Measurements from ENCODE around the gene MSI2.
"Not testable (repeated sequence)": the region's sequence is repeated elsewhere in the genome, so short reads cannot be mapped to it uniquely, and the experiment has no call there.

MSI2 gene

DNA sequence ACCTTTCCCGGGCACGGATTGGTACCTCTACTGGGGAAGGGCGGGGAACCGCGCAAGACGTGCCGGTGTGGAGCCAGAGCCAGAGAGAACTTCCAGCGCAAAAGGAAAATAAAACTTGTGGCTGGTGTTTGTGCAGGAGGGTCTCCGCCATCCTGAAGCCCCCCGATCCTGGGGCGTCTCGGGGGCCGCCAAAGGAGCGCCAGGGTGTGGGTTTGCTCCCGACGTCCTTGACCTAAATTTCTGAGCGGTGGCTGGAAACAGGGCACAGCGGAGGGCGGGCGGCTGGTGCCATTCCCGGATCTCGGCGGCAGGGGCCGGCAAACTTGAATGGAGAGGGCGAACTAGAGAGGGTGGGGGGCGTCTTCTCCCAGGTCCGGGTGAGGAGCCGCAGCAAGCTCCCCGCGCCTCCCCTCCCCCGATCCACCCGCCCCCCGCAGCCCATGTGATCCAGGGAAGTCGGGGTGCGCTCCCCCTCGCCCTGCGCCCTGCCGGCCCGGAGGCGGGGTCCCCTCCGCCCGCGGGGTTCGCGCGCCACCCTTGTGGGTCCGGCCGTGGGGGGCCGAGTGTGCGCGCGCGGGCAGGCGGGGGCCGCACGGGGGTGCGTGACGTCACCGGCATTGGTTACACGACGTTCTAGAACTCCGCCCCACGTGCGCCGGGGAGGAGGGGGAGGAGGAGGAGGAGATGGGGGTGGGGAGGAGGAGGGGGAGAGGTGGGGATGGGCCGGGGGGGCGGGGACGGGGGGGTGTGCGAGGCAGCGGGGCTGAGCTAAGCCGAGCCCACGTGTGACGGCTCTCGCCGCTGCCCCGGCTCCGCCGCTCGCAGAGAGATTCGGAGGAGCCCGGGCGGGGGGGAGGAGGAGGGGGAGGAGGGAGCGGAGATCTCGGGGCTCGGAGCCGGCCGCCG lies at the start of gene MSI2:
TSS of gene MSI2 (plus strand) at position 748 of the 906 bp plus-strand sequence. CDS start 220 bp downstream, outside the sequence.
- FAIRE-seq: no peak

- FAIRE-seq: no peak
These were observed 49.4 kb upstream of the MSI2 start for GRCh38 chr17:57206928-57207327.

- FAIRE-seq: no peak
These were observed 48.9 kb upstream of the MSI2 start for GRCh38 chr17:57207396-57207795.

DNA sequence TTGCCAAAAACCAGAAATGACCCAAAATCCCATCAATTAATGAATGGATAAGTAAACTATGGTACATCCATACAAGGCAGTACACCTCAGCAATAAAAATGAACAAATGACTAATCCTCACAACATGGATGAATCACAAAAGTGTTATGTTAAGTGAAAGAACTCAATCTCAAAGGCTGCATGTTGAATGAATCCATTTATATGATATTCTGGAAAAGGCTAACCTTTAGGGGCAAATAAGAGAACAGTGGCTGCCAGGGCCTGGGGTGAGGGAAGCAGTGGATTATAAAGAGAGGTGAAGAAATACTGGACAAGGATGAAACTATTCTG lies 46.1 kb upstream of the MSI2 start:
- no peak for FAIRE-seq

- no peak for FAIRE-seq
These were observed 45.3 kb upstream of the MSI2 start for GRCh38 chr17:57210972-57211411.

DNA sequence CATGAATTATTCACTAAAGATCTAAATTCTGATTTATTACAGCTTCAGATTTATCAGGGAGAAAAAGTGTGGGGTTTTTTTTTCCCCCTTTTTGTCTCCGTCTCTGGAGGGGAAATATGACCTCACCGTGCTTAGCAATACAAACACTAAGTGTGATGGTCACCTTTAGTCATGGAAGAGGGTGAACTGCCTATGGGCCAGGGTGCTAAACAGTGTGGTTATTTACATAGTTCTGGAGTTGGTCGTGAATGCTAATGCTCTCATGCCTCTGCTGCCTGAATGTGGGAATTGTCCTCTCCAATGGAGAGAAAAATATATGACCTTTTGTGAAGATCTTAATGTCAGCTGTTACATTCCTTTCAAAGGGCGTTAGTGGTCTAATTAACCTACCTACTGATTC lies 44.8 kb upstream of the MSI2 start:
- no peak for FAIRE-seq

DNA sequence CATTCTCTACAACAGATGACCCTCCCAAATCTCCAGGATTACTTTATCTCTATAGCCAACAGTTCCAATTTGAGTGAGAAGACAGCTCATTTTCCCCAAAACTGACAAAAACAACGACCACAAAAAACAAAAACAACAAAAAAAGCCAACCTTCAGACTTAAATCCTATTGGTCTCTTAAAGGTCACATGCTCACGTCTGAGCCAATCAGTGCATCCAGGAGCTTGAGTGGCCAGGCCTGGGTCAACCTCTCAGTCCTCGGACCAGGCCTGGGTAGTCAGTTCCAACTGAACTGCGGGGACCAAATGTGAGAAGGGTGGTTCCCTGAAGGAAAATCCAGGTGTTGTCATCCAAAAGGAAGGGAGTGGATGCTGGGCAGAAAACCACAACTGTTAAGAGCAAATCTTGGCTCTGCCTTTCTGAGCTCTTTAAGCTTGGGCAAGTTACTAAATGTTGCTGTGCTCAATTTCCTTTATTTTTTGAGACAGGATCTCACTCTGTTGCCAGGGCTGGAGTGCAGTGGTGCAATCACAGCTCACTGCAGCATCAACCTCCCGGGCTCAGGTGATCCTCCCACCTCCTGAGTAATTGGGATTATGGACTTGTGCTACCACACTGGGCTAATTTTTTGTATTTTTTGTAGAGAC lies 43.0 kb upstream of the MSI2 start:
- no peak for FAIRE-seq

DNA sequence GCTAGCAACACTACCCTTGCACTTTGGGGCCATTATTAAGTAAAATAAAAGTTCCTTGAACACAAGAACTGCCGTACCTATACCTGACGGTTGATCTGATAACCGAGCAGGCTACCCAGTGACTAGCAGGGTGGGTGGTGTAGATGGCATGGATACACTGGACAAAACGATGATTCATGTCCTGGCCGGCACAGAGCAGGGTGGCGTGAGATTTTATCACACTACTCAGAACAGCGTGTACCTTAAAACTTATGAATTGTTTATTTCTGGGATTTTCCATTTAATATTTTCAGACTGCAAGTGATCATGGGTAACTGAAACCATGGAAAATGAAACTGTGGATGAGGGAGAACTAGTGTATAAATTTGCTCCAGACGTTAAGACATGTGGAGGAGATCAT lies 41.0 kb upstream of the MSI2 start:
- FAIRE-seq: no peak

DNA sequence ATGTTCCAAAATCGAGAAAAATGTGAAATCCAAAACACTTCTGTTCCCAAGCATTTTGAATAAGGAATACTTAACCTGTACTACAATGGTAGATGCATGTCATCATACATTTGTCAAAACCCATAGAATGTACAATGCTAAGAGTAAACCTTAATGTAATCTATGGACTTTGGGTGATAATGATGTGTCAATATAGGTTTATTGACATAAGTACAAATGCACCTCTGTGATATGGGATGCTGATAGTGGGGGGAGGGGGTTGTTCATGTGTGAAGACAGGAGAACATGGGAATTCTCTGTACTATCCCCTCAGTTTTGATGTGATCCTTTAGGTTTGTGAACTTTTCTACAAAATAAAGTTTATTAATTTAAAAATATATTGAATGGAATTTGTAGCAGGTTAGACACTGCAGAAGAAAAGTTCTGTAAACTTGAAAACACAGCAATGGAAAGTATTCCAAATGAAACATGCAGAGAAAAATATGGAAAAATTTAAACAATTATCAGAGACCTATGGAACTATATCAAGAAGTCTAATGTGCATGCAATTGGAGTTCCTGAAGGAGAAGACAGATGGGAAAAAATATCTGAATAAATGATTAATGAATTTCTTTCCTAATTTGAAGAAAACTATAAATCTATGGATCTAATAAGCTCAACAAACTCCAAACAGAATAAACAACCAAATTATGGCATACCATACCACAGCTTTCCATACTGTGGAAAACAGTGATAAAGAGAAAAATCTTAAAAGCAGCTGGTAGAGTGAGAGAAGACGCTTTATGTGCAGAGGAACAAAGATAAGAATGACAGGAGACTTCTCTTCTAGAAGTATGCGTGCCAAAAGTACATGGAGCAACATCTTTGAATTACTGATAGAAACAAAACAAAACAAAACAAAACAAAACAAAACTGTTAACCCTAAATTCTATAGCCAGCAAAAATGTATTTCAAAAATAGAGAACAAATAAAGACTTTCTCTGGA lies 34.7 kb upstream of the MSI2 start:
- FAIRE-seq: no peak

DNA sequence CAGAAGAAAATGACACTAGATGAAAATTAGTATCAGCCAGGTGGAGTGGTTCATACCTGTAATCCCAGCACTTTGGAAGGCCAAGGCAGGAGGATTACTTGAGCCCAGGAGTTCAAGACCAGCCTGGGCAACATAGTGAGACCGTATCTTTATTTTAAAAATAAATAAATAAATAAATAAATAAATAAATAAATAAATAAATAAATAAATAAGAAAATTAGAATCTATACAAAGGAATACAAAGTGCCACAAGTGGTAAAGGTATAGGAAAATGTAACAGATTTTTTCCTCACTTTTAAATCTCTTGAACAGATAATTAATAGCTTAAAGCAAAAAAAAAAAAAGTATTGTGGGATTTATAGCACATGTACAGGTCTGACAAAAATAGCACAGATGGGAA lies 33.9 kb upstream of the MSI2 start:
- FAIRE-seq: not testable (repeated sequence)

- no peak for FAIRE-seq
These were observed 31.2 kb upstream of the MSI2 start for GRCh38 chr17:57225127-57225526.

DNA sequence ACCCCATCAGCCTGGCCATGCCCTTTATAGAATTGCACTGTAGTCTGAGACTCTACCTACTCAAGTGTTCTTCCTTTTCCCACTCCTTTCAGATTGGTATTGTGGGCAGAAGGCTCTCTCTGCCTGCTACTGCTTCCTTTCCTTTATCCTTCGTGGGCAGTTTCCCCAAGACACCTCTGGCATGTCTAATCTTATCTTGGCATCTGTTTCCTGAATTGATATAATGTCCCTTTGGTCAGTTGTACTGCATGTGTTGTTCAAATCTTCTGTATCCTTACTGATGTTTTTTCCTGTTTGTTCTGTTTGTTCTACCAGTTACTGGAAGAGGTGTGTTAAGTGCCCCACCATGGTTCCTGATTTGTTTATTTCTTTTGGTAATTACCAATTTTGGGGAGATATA lies 29.5 kb upstream of the MSI2 start:
- no peak for FAIRE-seq

DNA sequence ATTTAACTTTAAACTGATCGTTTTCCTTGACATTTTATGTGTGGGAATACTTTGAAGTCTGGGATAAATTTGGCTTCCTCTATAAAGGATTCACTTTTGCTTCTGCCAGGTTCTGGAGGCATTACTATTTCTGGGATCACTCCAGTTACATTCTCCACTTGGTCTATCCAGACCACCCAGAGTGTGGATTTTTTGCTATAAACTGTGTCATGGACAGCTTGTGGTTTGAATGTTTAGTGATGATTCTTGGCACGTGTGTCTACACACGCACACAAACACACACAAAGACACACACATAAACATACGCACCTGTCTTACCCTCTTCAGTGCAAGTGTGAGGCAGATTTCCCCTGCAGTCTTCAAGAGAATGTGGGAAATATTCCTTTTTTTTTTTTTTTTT lies 27.4 kb upstream of the MSI2 start:
- FAIRE-seq: no peak

GRCh38 chr17:57234061-57234738 lies 22.1 kb upstream of the MSI2 start:
- no peak for FAIRE-seq

- no peak for FAIRE-seq
These were observed 21.6 kb upstream of the MSI2 start for GRCh38 chr17:57234739-57235092.

DNA sequence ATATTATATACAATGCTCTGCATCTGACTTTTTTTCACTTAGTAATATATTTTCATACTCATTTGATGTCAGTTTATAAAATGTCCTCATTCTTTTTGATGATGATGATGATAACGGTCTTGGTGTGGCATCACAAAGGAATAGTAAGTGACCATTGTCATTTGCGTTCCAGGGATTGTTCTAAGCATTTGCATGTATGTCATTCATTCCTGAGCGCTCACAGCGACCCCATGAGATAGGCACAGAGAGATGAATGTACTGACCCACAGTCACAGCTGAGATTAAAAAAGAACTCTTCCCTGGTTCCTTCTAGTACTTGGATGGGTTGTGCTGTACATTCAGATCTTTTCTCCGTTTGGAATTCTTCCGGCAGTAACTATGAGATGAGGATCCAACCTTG lies 21.2 kb upstream of the MSI2 start:
- FAIRE-seq: no peak

DNA sequence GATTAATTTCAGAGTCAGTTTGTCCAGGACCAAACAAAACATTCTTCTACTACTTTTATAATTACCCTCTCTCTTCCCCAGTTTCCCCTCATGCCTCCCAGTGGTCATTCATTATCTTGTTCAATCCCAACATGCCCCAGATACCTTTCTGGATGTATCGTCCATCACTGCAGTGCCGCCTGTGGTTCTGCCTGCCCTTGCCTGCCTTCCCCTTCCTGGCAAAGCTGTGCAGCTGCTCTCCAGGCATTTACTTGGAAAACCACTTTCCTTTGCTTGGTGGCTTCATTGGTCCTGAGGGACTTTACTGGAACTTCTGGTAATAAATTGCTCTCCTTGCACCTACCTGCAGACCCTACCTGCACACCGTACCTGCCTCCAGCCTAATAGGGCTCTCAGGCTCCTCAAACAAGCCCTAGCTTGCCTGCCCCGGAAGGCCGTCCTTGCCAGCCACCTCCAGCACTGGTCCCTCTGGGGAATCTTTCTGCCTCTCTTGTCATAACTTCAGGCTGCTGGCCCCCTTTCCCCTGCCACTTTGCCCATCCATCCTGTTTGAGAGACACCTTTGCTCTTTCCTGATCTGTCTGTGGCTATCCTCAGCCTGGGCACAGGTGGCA lies 19.5 kb upstream of the MSI2 start:
- no peak for FAIRE-seq

DNA sequence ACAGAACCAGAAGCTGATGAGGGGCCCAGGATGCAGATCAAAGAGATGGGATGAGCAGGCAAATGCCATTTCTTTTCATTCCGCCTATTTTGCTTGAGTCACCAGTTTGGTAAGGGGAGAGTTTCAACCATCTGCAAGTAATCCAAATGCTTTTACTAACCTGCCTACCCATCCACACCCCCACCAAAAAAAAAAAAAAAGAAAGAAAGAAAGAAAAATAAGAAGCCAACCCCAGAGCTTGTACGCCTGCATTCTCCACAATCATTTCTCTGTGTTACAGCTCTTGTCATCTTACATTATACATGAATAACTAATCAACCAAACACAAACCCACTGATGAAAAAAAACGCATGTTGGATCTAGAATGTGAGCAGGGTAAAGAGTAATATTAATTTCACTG lies 15.7 kb upstream of the MSI2 start:
- FAIRE-seq: no peak

GRCh38 chr17:57242148-57242547 lies 14.2 kb upstream of the MSI2 start:
- FAIRE-seq: no peak

- FAIRE-seq: no peak
These were observed 13.1 kb upstream of the MSI2 start for GRCh38 chr17:57243171-57243622.

DNA sequence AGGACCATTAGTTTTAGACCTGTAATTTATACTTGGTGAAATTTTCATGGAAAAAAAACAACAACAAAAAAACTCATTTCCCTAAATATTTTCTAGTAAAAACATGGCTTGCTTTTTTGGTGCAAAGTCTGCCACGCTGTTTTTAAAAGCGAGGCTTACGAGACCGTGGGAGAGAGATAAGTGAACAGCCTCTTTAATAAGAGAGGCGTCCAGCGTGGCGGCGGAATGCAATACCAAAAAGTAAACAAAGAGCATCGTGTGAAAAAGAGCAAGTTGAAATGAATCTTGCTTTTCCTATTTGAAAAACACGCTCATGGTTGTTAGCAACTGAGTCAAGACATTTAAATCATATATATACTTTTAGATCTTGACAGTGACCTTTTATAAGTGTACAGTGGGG lies 10.5 kb upstream of the MSI2 start:
- FAIRE-seq: no peak

GRCh38 chr17:57246257-57246656 lies 10.1 kb upstream of the MSI2 start:
- no peak for FAIRE-seq
